Activated CD4-positive, alpha-beta T cell treated with anti-CD3 and anti-CD28 coated beads, Interleukin-2, amount 50 U/mL, for 4 hours (primary cell): ENCODE results near the gene FNBP1L.
"Not testable (repeated sequence)": the region's sequence is repeated elsewhere in the genome, so short reads cannot be mapped to it uniquely, and the experiment has no call there.

Source experiments
- DNase-seq, 2 experiments: peaks; one replicate each; pipeline ENCODE4 v3.0.0-alpha.2; 2020

The FNBP1L gene

DNA sequence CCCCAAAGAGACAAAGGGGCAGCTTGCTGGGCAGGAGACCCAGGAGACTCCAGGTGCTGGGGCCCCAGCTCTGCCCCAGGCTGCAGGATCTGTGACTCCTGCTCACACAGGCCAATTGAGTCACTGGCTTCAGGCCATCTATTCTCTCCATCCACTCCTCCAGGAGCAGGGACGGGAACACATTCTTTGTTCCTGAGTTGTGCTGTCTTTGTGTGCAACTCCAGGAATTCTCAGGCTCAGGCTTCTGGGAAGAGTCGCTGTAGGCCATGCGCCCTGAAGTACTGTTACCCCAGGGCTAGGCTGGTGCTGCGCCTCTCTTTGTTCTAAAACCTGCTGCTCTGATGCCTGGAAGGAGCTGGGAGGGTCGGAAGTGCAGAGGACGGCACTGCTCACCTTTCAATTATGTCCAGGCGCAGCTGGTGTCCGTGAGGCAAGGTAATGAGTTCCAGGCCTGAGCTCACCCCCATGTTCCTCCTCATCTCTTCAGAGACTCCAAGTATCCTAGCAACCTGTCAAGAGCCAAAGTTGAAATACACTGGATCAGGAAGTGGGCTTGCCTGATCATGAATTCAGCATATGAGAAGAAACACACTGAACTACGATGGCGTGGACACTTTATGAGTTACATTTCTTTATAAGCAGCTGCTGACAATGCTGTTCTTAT is 127.8 kb downstream of the FNBP1L start:
- no peak for DNase-seq

DNA sequence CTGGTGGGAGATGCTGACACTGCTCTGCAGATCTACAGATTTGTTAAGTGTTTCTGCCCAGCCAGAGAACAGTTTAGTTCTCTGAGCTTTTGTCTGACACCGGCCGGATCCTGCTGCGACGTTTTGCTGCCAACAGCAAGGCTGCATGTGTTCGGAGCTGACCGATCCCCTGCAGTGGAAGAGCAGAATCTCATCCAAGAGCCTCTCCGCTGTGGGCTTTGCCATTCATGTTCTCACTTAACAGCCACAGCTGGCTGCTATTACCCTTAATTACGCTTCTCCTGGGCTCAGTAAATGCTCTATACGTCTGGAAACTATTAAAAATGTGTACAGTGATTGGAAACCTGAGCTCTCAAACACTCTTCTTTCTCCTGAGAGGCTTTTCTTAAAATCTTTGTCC is 128.4 kb downstream of the FNBP1L start:
- DNase-seq = no peak

DNA sequence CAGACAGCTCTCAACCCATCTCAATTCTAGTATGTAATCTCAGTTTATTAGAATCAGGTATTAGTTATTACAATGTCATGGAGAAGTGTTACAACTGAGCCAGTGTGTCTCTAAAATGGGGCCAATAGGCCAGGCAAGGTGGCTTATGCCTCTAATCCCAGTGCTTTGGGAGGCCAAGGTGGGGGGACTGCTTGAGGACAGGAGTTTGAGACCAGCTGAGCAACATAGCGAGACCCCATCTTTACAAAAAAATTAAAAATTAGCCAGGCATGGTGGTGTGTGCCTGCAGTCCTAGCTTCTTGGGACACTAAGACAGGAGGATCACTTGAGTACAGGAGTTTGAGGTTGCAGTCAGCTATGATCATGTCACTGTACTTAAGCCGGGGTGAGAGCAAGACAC is 128.8 kb downstream of the FNBP1L start:
- no peak for DNase-seq

DNA sequence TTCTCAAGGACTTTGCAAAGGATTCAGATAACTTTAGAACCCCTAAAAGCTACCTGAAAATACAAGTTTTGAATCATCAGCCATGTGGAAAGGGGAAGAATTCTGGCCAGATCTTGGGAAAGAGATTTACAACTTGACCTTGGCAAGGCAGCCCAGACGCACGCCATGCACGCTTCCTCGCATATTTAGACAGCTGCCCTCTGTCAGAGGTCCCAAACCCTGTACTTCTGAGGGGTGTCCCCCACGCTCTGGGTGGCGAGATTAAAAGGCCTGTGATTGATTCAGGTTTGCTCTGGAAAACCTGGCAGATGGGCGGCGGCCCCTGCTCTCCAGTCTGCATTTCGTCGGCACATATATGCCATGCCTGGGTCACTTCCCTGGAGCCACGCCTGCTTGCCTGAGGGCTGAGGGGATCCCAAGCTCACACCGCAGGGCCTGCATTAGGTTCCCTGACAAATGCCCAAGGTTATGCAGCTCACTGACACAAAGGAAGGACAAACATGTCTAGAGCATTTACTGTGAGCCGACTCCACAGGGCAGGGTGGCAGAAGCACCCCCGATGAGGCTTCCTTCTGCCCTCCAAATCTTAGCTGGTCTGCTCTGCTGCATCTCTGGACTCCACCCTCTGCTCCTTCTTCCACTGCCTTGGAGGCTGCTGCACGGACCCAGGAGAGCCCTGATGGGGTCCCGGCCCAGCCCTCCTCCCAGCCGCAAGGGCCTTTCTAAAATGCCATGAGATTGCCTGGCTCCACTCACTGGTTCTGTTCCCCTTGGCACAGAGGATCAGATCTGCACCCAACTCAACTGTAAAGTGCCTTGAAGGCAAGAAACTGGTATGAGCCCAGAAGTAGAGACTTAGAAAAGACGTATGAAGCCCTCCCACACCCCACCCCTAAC is 129.9 kb downstream of the FNBP1L start:
- no peak for DNase-seq

DNA sequence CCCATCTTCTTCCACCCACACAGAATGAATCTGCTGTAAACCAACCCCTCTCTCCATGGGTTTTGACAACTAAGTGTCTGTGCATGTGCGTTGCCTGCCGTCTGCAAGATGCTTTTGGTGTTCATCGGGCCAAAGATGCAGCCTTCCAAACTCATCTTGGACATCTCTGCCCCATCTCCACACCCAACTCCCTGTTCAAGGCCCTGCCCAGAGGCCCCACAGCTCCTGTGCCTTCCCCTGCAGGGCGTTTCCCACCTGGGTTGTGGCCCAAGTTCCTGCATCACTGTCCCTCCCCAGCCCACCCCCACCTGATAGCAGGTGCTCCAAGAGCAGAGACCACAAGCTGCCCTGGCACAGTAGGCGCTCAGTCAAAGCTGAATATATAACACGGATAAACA is 130.5 kb downstream of the FNBP1L start:
- no peak for DNase-seq

DNA sequence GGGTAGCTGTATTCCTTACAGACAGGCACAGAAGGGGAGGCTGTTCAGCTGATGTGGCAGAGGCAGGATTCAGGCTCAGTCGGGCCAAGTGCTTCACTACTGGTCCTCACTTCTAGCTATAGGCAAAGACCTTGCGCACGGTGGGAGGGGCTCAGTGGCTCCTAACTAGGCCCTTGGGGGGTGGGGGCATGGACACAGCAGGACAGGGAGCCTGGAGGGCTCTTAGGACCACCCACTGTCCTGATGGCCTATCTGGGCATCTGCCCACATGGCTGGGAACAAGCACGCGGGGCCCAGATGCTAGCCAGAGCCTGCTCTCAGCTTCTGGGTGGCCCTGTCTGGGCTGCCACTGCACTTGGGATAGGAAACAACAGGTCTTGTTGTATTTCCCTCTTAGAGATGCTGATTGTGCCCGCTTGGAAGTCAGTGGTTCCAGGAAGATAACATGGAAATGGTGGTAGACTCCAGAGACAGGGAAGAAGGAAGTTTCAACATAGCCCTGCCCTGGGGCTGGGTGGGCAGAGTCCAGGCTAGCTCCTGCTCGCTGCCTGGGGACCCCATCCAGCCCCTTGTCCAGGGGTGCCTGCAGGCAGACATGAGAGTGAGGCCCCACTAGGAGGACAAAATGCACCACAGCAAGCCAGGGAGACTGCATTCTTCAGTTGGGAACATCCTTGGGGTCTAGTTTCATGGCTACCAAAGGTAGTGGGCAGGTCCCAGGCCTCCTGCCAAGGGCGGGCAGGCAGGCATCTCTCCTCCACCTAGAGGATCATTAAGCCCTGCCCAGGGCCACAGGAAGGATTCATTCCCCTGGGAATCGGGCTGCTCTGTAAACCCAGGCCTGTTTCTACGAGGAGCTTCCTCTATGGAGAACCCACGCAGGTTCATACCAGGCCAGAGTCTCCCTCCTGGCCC is 131.2 kb downstream of the FNBP1L start:
- DNase-seq = no peak

DNA sequence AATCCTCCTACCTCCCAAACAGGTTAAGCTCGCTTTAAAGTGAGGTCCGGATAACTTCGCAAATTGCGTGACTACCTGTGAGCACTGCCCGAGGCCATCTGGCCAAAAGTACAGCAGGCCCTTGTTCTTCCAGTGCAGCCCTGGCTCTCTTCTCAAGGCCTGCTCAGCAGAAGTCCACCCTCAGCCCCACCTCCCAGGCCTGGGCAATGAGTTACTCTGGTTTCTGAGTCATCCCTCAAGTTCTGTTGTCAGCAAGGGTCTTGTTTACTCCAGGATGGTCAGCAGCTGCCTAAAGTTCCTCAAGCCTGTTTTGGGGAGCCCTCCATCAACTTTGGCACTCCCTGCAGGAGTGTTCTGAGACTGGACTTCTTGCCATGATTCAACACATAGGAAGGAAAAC is 132.0 kb downstream of the FNBP1L start:
- no peak for DNase-seq

DNA sequence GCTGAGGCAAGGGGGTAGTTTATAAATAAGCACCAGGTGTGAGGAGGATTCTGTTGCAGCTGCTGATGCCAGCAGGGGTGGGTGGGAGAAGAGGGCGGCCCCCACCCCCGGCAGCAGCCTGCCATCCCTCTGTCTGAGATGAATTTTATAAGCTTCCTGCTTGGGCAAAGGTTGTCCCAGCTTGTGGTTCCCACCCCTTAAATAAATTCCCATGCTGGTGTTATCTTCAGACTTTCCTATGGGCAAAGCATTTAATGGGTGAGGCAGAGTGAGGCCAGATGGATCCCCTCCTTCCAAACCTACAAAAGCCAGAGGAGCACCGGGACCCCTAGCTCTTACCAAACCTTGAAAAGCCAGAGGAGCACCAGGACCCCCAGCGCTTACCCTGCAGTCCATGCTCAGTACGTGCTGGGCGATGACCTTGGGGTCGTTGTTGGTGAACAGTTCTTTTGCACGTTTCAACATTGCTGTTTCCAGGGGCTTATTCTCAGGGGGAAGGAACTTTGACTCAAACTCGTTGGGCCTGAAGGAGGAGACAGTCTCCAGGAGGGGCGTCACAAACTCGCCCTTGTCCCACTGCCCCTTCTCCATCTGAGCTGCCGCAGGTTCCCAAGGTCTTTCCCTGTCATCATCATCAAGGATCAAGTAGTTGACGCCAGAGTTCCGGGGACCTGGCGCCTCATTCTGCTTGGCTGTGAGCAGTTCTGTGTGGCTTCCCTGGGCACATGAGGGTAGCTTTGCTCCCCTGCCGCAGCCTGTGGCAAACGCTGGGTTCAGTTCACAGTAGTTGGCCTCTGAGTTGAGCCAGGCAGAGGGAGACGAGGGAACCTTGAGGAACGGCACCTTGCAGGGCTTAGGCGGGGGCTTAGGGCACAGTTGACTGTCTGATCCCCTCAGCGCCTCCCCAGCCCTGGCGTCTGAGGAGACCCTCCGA is 134.3 kb downstream of the FNBP1L start:
- no peak for DNase-seq

DNA sequence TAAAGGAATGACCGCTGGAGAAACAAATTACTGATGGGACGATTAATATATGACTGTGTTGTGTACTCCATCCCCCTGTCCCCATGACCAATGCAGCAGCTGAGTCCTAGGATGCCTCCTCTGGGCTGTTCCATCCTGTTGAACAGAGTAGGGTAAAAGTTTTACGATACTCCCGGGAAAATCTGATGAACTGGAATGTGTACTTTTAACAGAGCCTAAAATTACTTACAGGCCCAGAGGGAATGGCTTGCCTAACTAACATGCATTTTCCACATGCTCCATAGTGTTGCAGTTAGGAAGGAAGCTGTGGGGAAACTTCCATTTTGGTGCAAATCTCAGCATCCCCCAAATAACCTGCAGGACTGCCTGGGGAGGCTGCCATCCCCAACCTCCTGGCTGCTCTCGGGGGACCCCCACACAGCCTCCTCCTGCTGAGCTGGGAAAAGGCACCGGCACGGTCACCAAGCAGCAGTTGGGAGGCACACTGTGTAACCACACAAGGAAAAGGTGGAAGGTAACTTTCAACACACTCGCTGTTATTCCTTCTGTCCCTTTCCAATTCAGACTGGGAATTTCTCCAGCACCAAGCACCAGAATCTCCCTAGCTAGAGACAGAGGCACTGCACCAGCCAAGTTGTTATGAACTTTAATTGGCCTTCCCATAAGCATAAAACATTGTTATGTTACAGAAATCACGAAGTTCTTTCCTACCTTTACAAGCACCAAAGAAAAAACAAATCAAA is 136.5 kb downstream of the FNBP1L start:
- no peak for DNase-seq

DNA sequence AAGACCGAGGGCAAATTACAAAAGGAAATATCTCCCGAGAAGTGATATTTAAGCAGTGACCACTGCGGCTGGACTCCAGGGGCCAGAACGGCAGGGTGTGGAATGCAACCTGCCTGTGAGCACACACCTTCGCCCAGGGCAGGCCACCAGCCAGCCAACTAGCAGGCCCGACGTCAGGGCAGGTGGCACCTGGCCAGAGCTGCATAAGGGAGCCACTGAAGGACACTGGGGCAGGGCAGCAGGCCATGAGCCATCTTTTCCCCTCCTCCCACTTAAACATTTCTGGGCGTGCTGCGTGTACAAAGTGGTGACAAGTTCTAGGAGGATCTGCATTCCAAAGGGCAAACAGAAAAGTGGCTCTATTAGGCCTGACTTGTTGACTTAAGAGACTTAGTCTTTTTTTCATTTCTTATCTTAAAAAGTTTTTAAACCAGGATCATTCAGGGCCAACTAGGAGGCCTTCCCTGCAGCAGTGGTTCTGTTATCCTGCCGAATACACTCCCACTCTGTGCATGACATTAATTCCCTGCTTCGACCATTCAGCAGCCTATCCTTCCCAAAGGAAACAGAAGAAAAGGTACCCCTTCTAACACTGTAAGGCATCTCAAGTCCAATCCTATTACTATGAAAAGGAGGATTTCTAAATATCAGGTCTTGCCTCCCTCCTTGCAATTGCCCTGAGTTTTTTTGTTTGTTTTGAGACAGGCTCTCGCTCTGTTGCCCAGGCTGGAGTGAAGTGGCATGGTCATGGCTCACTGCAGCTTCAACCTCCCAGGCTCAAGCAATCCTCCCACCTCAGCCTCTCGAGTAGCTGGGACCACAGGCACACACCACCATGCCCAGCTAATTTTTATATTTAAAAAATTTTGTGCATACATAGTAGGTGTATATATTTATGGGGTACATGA is 137.4 kb downstream of the FNBP1L start:
- DNase-seq = no peak

DNA sequence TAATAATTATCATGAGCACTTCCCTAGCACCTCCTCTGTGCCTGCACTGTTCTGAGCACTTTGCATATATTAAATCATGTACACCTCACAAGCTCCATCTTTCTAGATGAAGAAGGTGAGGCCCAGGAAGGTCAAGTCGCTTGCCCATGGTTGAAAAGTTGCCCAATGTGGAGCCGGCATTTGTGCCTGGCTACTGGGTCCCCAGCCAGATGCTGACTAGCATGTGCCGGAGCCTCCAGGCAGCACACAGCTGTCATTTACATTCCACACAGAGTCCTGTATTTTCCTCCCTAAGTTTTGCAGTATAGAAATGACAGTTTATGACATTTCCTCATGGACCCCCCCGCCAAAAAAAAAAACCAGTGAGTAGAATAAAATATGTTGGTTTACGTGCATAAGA is 139.4 kb downstream of the FNBP1L start:
- no peak for DNase-seq

DNA sequence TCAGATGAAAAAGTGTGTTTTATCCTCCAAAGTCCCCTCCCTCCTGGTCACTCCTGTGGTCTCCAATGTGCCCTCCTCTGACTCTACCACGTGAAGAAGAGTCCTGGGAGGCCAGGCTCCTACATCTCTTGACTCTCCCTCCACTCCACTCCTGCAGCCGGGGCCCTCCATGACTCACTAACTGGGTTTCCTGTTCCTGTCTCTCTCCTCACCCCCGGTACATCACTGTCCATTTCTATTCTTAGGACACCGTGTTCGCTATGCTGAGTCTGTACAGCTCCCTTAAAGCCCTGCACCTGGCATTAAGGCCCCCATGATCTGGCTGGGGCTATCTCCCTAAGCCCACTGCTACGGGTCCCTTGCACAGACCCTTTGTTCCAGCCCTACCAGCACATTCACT is 140.3 kb downstream of the FNBP1L start:
- DNase-seq = no peak

DNA sequence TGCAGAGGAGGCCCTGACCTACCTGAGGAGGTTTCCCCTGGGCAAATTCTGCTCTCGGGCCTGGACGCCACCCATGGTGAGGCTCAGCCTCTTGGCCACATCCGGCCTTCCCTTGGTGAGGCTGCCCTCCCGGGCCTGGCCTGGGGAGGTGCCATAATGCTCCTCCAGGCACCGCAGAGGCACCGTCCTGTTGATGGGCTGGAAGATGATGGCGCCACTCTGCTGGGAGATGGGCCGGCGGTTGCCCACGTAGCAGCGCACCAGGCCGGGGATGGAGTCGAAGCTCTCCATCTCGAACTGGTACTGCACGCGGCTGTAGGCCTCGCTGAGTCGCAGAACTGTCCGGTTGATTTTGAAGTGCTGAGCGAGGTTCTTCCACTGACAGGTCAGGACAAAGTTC is 141.0 kb downstream of the FNBP1L start:
- no peak for DNase-seq

DNA sequence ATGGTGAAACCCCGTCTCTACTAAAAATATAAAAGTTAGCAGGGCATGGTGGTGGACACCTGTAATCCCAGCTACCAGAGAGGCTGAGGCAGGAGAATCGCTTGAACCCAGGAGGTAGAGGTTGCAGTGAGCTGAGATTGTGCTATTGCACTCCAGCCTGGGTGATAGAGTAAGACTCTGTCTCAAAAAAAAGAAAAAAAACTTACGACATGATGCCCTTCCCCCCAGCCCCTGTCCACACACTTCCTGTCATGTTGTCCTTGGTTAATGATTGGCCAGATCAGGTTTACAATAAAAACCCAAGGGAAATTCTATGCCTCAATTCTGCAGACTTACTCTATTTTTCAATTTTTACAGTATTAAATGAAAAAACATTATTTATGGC is 143.4 kb downstream of the FNBP1L start:
- not testable (repeated sequence) for DNase-seq

DNA sequence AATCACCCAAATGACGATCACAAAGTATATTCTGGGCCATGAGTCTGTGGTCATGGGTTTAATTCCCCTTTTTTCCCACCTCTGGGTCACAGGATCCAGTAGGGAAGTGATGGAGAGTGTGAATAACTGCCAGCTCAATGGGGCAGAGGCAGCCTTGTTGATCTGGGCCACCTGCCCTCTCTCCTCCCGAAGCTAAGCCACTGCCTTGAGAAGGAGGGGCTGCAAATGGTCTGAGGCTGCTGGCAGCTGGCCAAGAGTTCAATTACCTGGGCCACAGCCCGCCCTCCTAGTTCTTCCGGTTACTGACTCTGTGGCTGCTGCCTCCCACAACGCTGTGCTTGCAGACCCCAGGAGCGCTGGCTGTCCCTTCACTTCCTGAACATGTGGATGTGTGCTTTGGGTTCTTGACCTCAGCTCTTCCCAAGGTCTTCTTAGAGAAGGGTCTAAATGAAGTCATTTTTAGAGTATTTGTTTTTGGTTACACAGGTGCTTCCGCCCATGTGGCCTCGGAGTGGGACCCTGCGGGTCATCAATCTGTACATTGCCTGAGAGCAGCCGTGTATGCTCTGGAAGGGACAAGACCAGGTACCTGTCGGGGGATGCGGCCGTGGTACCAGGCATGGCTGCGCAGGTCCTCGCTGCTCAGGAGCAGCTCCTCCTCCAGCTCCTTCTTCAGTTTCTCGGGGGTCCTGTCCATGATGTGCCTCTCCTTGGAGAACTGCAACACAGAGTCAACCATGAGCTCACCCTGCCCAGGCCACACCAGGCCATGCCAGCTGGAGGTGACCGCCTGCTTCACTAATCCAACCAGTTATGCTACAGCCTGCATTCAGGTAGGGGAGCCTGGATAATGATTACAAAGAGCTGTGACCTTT is 144.0 kb downstream of the FNBP1L start:
- no peak for DNase-seq

DNA sequence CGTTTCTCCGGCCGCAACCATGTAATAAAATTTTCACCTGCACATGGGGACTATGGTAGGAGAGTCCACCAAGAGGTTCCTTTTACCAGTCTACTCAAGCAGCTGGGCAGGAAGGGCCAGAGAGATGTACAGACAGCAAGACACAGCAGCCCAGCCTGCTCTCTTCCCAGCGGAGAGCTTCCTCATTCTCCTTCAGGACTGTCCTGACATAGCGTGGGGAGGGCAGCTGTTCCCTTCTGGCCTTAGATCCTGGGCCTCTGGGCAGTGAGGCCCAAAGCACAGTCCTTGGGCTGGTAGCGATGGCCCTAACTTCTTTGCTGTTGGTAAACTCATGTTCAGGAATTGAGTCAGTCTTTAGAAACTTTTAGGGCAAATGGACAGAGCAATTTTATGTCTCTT is 144.6 kb downstream of the FNBP1L start:
- no peak for DNase-seq

DNA sequence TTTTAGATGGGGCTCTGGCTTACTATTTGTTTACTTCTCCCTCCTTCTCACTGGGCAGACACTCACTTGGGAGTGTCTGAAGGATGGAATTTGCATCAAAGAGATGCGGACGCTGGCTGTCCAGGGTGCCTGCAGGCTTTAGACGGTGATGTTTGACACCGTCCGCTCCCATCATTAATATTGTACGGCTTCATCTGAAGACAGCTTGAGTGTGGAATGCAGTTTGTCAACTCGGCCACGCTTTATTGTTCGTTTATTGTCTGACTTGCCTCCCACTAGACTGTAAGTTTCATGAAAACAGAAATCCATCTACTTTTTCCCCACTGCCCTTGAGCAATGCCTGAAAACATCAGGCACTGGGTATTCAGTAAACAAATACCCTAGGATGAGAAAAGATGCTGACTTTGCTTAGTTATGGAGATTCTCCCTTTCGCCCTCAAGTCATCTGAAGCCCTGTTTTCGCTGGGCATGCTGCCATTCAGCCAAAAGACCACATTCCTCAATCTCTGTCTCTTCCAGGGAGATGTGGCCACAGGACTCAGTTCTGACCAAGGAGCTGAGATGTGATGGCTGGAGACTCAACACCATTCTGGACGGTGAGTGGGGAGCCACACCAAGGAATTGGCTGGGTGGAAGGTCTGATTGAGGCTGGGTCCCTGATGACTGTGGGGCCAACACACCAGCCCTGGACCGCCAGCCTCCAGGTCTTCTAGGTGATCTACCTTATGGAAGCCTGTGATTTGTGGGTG is 146.1 kb downstream of the FNBP1L start:
- DNase-seq = no peak

DNA sequence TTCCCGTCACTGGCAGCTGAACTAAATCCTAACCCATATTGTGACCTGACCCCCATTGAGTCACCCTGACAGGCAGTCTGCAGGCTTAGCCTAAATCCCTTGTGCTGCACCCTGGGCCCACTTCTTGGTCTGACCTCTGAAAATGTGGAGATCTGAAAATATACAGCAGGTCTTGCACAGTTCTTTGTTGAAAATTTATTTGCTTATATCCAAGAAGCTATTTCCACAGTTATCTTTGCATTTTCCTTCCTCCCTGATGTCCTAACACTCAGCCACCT is 146.6 kb downstream of the FNBP1L start:
- DNase-seq = no peak

DNA sequence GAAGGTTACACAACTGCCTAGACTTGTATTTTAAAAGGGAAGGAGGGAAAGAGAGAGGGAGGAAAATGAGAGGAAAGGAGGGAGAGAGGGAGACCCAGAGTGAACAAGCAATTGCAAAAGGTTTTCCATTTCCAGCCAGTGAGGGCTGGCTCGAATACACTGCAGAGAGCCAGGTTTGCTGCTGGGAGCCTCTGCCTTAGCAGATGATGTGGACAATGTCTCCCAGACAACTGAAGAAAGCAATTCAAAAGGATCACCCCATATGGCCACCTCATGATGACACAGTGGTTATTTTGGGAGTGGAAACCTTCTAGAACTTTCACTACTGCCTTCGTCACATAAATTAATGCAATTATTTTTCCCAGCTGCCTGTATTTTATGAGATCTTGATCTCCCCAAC is 147.3 kb downstream of the FNBP1L start:
- no peak for DNase-seq
